Activated CD8-positive, alpha-beta memory T cell treated with anti-CD3 and anti-CD28 coated beads, Interleukin-2, amount 10 ng/mL, durations not matched to agents 7 days and 5 days (primary cell): Measurements from ENCODE around the gene SLC38A2. TPM values are rescaled to one million over a fixed set of nuclear protein-coding genes. Genes with fewer than 3 reads are reported as not detected.

ENCODE experiments used
- ATAC-seq: fragments of 150-1000 bp; cut with Tn5 transposase; one replicate; pipeline ENCODE4 v1.10.0; 2021; ENCODE audit warnings: moderate library complexity
- CTCF ChIA-PET: fragments of 350-600 bp; sonication (Branson Sonifier 250); formaldehyde crosslinking; loops from one replicate; lab custom pipeline; 2021; ENCODE audit warnings: antibody characterized with exemption; lab: Charles Lee
- DNase-seq: peaks from one replicate; pipeline ENCODE4 v3.0.0-alpha.2; 2020
- H3K27ac Mint-ChIP-seq: one replicate; pipeline ENCODE4 v1.8.0; 2021; ENCODE audit warnings: mild to moderate bottlenecking, mixed read lengths
- H3K27me3 Mint-ChIP-seq: one replicate; pipeline ENCODE4 v1.8.0; 2021; ENCODE audit warnings: mixed read lengths
- H3K36me3 Mint-ChIP-seq: one replicate; pipeline ENCODE4 v1.8.0; 2021; ENCODE audit warnings: mild to moderate bottlenecking, mixed read lengths
- H3K4me1 Mint-ChIP-seq: one replicate; pipeline ENCODE4 v1.8.0; 2021; ENCODE audit warnings: mixed read lengths
- H3K4me3 Mint-ChIP-seq: one replicate; pipeline ENCODE4 v1.8.0; 2021; ENCODE audit warnings: mild to moderate bottlenecking, moderate library complexity, mixed read lengths
- H3K9me3 Mint-ChIP-seq: one replicate; pipeline ENCODE4 v1.8.0; 2022; ENCODE audit warnings: low read depth, mixed read lengths
- total RNA-seq, 2 experiments: library from RNA; stranded (reverse); gene quantifications; one replicate each; pipeline ENCODE4 v1.2.3, GENCODE V29; 2021

SLC38A2 gene
- total RNA-seq, result 100 to 1,000 TPM; 168 to 258 TPM

- peaks cover 2% of the 10 kb centered on the region for H3K27me3 Mint-ChIP-seq
- H3K4me1 Mint-ChIP-seq, result peaks cover 50% of the 10 kb centered on the region
- DNase-seq, result peak; percentile 97
- H3K36me3 Mint-ChIP-seq, result peaks cover 42% of the 10 kb centered on the region
- CTCF ChIA-PET, result interaction anchor here (0.7 to 2.2 kb wide), 3 partner anchors 8 to 289 kb away, joined by 3 to 6 read pairs (median 5); no protein-coding TSS in a partner anchor
- H3K27ac Mint-ChIP-seq, result peak within 1 kb of the TSS; percentile 99
- ATAC-seq, result peak; percentile 82
- peak within 1 kb of the TSS; percentile 96 for H3K4me3 Mint-ChIP-seq
- H3K9me3 Mint-ChIP-seq, result no peaks in the 10 kb centered on the region
Observed at GRCh38 chr12:46372544-46373300, at the start of gene SLC38A2. Gene SLC38A2 (minus strand): TSS chr12:46372773. CDS start chr12:46371293, 1,480 bp downstream.

- Mint-ChIP-seq H3K27ac (no peak overlapping the region), H3K27me3 (peaks cover 4% of the 10 kb centered on the region), H3K9me3 (peaks cover 3% of the 10 kb centered on the region), H3K4me3 (no peak overlapping the region), H3K36me3 (peaks cover 16% of the 10 kb centered on the region), H3K4me1 (no peaks in the 10 kb centered on the region)
- ATAC-seq, result no peak
- DNase-seq, result no peak
- CTCF ChIA-PET, result no interaction called here
Observed at GRCh38 chr12:46419675-46420074, 47.1 kb upstream of the SLC38A2 start.

- ATAC-seq, result no peak
- CTCF ChIA-PET, result interaction anchor here (0.7 kb wide), 1 partner anchor 22 kb away, joined by 3 read pairs; no protein-coding TSS in a partner anchor
Observed at GRCh38 chr12:46415552-46415951, 43.0 kb upstream of the SLC38A2 start.

GRCh38 chr12:46414591-46415268, 42.2 kb upstream of the SLC38A2 start:
- no peaks in the 10 kb centered on the region for H3K4me1 Mint-ChIP-seq
- CTCF ChIA-PET, result interaction anchor here (0.6 to 0.7 kb wide), 2 partner anchors 23 to 24 kb away, joined by 3 read pairs; no protein-coding TSS in a partner anchor

More at GRCh38 chr12:46415552-46415951, 43.0 kb upstream of the SLC38A2 start:
- no peak for DNase-seq
- Mint-ChIP-seq H3K36me3 (peaks cover 11% of the 10 kb centered on the region), H3K27me3 (peaks cover 4% of the 10 kb centered on the region), H3K27ac (no peak overlapping the region), H3K9me3 (peaks cover 3% of the 10 kb centered on the region), H3K4me3 (no peak overlapping the region), H3K4me1 (no peaks in the 10 kb centered on the region)

GRCh38 chr12:46413368-46413767, 40.8 kb upstream of the SLC38A2 start:
- Mint-ChIP-seq H3K9me3 (no peaks in the 10 kb centered on the region), H3K27me3 (no peaks in the 10 kb centered on the region), H3K4me1 (no peaks in the 10 kb centered on the region), H3K36me3 (peaks cover 7% of the 10 kb centered on the region), H3K27ac (no peak overlapping the region), H3K4me3 (no peak overlapping the region)
- no peak for DNase-seq
- no peak for ATAC-seq
- CTCF ChIA-PET, result no interaction called here

More at GRCh38 chr12:46414591-46415268, 42.2 kb upstream of the SLC38A2 start:
- ATAC-seq (no peak), DNase-seq (no peak)
- H3K9me3 Mint-ChIP-seq, result no peaks in the 10 kb centered on the region
- H3K4me3 Mint-ChIP-seq, result no peak overlapping the region
- no peak overlapping the region for H3K27ac Mint-ChIP-seq
- H3K27me3 Mint-ChIP-seq, result peaks cover 4% of the 10 kb centered on the region
- peaks cover 8% of the 10 kb centered on the region for H3K36me3 Mint-ChIP-seq

- H3K27me3 Mint-ChIP-seq, result no peaks in the 10 kb centered on the region
- no peak overlapping the region for H3K27ac Mint-ChIP-seq
- CTCF ChIA-PET, result no interaction called here
- no peak for DNase-seq
- H3K36me3 Mint-ChIP-seq, result peaks cover 3% of the 10 kb centered on the region
- H3K4me1 Mint-ChIP-seq, result no peaks in the 10 kb centered on the region
- no peak overlapping the region for H3K4me3 Mint-ChIP-seq
- H3K9me3 Mint-ChIP-seq, result no peaks in the 10 kb centered on the region
- no peak for ATAC-seq
Observed at GRCh38 chr12:46412857-46413256, 40.3 kb upstream of the SLC38A2 start.

GRCh38 chr12:46410495-46410894, 37.9 kb upstream of the SLC38A2 start:
- CTCF ChIA-PET, result no interaction called here
- Mint-ChIP-seq H3K4me1 (peaks cover 9% of the 10 kb centered on the region), H3K9me3 (no peaks in the 10 kb centered on the region), H3K27me3 (no peaks in the 10 kb centered on the region), H3K27ac (no peak overlapping the region), H3K36me3 (peaks cover 2% of the 10 kb centered on the region), H3K4me3 (no peak overlapping the region)
- DNase-seq (no peak), ATAC-seq (no peak)

- Mint-ChIP-seq H3K9me3 (no peaks in the 10 kb centered on the region), H3K4me1 (peaks cover 9% of the 10 kb centered on the region), H3K27me3 (no peaks in the 10 kb centered on the region), H3K36me3 (peaks cover 2% of the 10 kb centered on the region), H3K4me3 (no peak overlapping the region), H3K27ac (no peak overlapping the region)
- DNase-seq, result no peak
- no peak for ATAC-seq
- CTCF ChIA-PET, result no interaction called here
Observed at GRCh38 chr12:46409974-46410373, 37.4 kb upstream of the SLC38A2 start.

GRCh38 chr12:46409342-46409741, 36.8 kb upstream of the SLC38A2 start:
- no peak overlapping the region for H3K4me3 Mint-ChIP-seq
- H3K27me3 Mint-ChIP-seq, result no peaks in the 10 kb centered on the region
- no peak for ATAC-seq
- H3K9me3 Mint-ChIP-seq, result no peaks in the 10 kb centered on the region
- no peak overlapping the region for H3K27ac Mint-ChIP-seq
- no peak for DNase-seq
- H3K4me1 Mint-ChIP-seq, result peaks cover 11% of the 10 kb centered on the region
- CTCF ChIA-PET, result no interaction called here
- peaks cover 2% of the 10 kb centered on the region for H3K36me3 Mint-ChIP-seq

- no peaks in the 10 kb centered on the region for H3K9me3 Mint-ChIP-seq
- H3K36me3 Mint-ChIP-seq, result peaks cover 2% of the 10 kb centered on the region
- peaks cover 16% of the 10 kb centered on the region for H3K4me1 Mint-ChIP-seq
- no peak overlapping the region for H3K4me3 Mint-ChIP-seq
- ATAC-seq (no peak), DNase-seq (no peak)
- H3K27me3 Mint-ChIP-seq, result no peaks in the 10 kb centered on the region
- no peak overlapping the region for H3K27ac Mint-ChIP-seq
- CTCF ChIA-PET, result no interaction called here
Observed at GRCh38 chr12:46408441-46408840, 35.9 kb upstream of the SLC38A2 start.

GRCh38 chr12:46407361-46407760, 34.8 kb upstream of the SLC38A2 start:
- H3K27me3 Mint-ChIP-seq, result no peaks in the 10 kb centered on the region
- CTCF ChIA-PET, result no interaction called here
- H3K4me1 Mint-ChIP-seq, result peaks cover 18% of the 10 kb centered on the region
- H3K36me3 Mint-ChIP-seq, result peaks cover 2% of the 10 kb centered on the region
- no peak overlapping the region for H3K27ac Mint-ChIP-seq
- ATAC-seq, result no peak
- no peak overlapping the region for H3K4me3 Mint-ChIP-seq
- DNase-seq, result no peak
- no peaks in the 10 kb centered on the region for H3K9me3 Mint-ChIP-seq

- no peaks in the 10 kb centered on the region for H3K9me3 Mint-ChIP-seq
- no peak overlapping the region for H3K4me3 Mint-ChIP-seq
- DNase-seq (no peak), ATAC-seq (no peak)
- CTCF ChIA-PET, result no interaction called here
- H3K27ac Mint-ChIP-seq, result no peak overlapping the region
- H3K36me3 Mint-ChIP-seq, result peaks cover 1% of the 10 kb centered on the region
- peaks cover 18% of the 10 kb centered on the region for H3K4me1 Mint-ChIP-seq
- H3K27me3 Mint-ChIP-seq, result no peaks in the 10 kb centered on the region
Observed at GRCh38 chr12:46406352-46407027, 33.9 kb upstream of the SLC38A2 start.

- H3K9me3 Mint-ChIP-seq, result no peaks in the 10 kb centered on the region
- DNase-seq (no peak), ATAC-seq (no peak)
- no peaks in the 10 kb centered on the region for H3K27me3 Mint-ChIP-seq
- H3K36me3 Mint-ChIP-seq, result peaks cover 5% of the 10 kb centered on the region
- H3K4me3 Mint-ChIP-seq, result no peak overlapping the region
- peaks cover 25% of the 10 kb centered on the region for H3K4me1 Mint-ChIP-seq
- H3K27ac Mint-ChIP-seq, result no peak overlapping the region
- CTCF ChIA-PET, result no interaction called here
Observed at GRCh38 chr12:46404733-46405132, 32.2 kb upstream of the SLC38A2 start.
